ENCODE measurements around the gene TIE1. TPM values are rescaled to one million over a fixed set of nuclear protein-coding genes. Genes with fewer than 3 reads are reported as not detected.

TIE1 gene
- total and polyA plus RNA-seq, 9 of the 15 experiments (the other 6 are each of a cell fraction or from before 2014, with no cell fraction given) = 0.07 to 0.49 (median 0.14) TPM; not detected in 4

- no peak for TF ChIP-seq BRF2 (IDR thresholded peaks at IDR 0.05; ENCODE audit: borderline replicate concordance, insufficient read depth, insufficient read length)
- TF ChIP-seq E2F3 (CRISPR knock-in tag; IDR thresholded peaks at IDR 0.05) = no peak
- TF ChIP-seq ZNF589 (CRISPR knock-in tag; IDR thresholded peaks at IDR 0.05; ENCODE audit: low read depth) = no peak
- TF ChIP-seq NR2F6 (CRISPR knock-in tag; IDR thresholded peaks at IDR 0.05) = no peak
- no peak for TF ChIP-seq KLF16 (IDR thresholded peaks at IDR 0.05)
- no peak for TF ChIP-seq HNRNPK (IDR thresholded peaks at IDR 0.05; ENCODE audit: low read depth, low read length, poor library complexity, severe bottlenecking)
- no peak for TF ChIP-seq SFPQ (IDR thresholded peaks at IDR 0.05; ENCODE audit: low read depth, low read length)
- TF ChIP-seq ATF2 (CRISPR knock-in tag; IDR thresholded peaks at IDR 0.05) = no peak
- no peak for TF ChIP-seq ETS1 (conservative IDR thresholded peaks at IDR 0.05; ENCODE audit: control insufficient read depth, low read depth, low read length)
- TF ChIP-seq LCOR (CRISPR knock-in tag; IDR thresholded peaks at IDR 0.05) = no peak
- TF ChIP-seq ZNF778 (CRISPR knock-in tag; IDR thresholded peaks at IDR 0.05) = no peak
- TF ChIP-seq CEBPZ (IDR thresholded peaks at IDR 0.05; ENCODE audit: borderline replicate concordance, low read depth, low read length) = no peak
- no peak; a peak in 1 of 4 replicates for TF ChIP-seq MNT (conservative IDR thresholded peaks at IDR 0.05)
- no peak for TF ChIP-seq ZNF79 (CRISPR knock-in tag; IDR thresholded peaks at IDR 0.05; ENCODE audit: low read depth)
- TF ChIP-seq TAL1 (IDR thresholded peaks at IDR 0.05) = no peak; the same call in 1 of the 2 replicates
- TF ChIP-seq RFX1 (IDR thresholded peaks at IDR 0.05) = no peak
These were observed 29.4 kb downstream of the TIE1 start (continued) for GRCh38 chr1:43329995-43330751.
